Small intestine (tissue), 7 donors: ENCODE measurements around the gene TMEM120B. TPM values are rescaled to one million over a fixed set of nuclear protein-coding genes. Genes with fewer than 3 reads are reported as not detected.
A peak's percentile ranks its signal among the peaks of the same experiment; 100 is the strongest.
"Not testable (repeated sequence)": the region's sequence is repeated elsewhere in the genome, so short reads cannot be mapped to it uniquely, and the experiment has no call there.

Source experiments
- DNase-seq, 2 donors: peaks; one replicate each; pipeline versions ENCODE4 v3.0.0 to v3.0.0-alpha.2; 2013
- FAIRE-seq: peaks from 2 replicates; lab custom pipeline; 2012; peaks lifted over from hg19 to GRCh38; lab: Jason Lieb, UNC
- H3K27ac ChIP-seq, 3 donors: one replicate each; pipeline ENCODE4 v1.5.1; 2013; ENCODE audit warnings: low read length in 2 of 3, mild to moderate bottlenecking in 2 of 3, control low read depth in 1 of 3, inconsistent platforms in 1 of 3, low read depth in 1 of 3, moderate library complexity in 1 of 3
- H3K27me3 ChIP-seq, 3 donors: one replicate each; pipeline ENCODE4 v1.6.1; 2013; ENCODE audit warnings: low read length in 3 of 3, inconsistent platforms in 1 of 3; ENCODE audit not compliant: control insufficient read depth in 3 of 3, insufficient read depth in 3 of 3
- H3K36me3 ChIP-seq, 3 donors: one replicate each; pipeline ENCODE4 v1.6.1; 2013; ENCODE audit warnings: low read length in 3 of 3, inconsistent platforms in 1 of 3, low read depth in 1 of 3, mild to moderate bottlenecking in 1 of 3, moderate library complexity in 1 of 3; ENCODE audit not compliant: control insufficient read depth in 3 of 3, insufficient read depth in 2 of 3
- H3K4me1 ChIP-seq, 3 donors: one replicate each; pipeline ENCODE4 v1.6.1; 2013; ENCODE audit warnings: low read length in 2 of 3, inconsistent platforms in 1 of 3, low read depth in 1 of 3, mild to moderate bottlenecking in 1 of 3, moderate library complexity in 1 of 3; ENCODE audit not compliant: control insufficient read depth in 3 of 3, insufficient read depth in 2 of 3
- H3K4me3 ChIP-seq, 3 donors: one replicate each; pipeline ENCODE4 v1.5.1; 2013; ENCODE audit warnings: low read length in 3 of 3, control low read depth in 1 of 3, inconsistent platforms in 1 of 3, low read depth in 1 of 3, mild to moderate bottlenecking in 1 of 3, moderate library complexity in 1 of 3
- H3K9me3 ChIP-seq, 2 donors: one replicate each; pipeline ENCODE4 v1.6.1; 2013; ENCODE audit warnings: low read depth in 1 of 2, low read length in 1 of 2; ENCODE audit not compliant: control insufficient read depth in 2 of 2, insufficient read depth in 1 of 2
- WGBS, 3 donors: extraction: QIAGEN DNeasy Blood & Tissue Kit; methylation state at CpG; one replicate each; pipeline ENCODE4 v1.1.7; 2013; 5-methylcytosine and 5-hydroxymethylcytosine counted together
- polyA plus RNA-seq, 4 donors: library from polyadenylated mRNA; stranded (reverse) in 3 of 4; unstranded in 1 of 4; fragments of 200-250 nt in 3 of 4; fragments of 120-200 nt in 1 of 4; gene quantifications; one replicate each; pipeline versions ENCODE4 v1.2.1 to v1.2.3, GENCODE V29; 2013
- donor health status: healthy with polysubstance abuse.
- donor health status: control.
- donor health status: control.
- donor health status: Bipolar disorder and iron deficiency.
- donor health status: healthy.

Gene TMEM120B
- polyA plus RNA-seq, 4 donors, result 2.7 to 11.3 (median 3.6) TPM

- no peak for FAIRE-seq
- WGBS, 3 donors, result 0 to 1% (median 0%) methylated on average over 13 to 16 of the region's 16 CpGs
- Histone ChIP-seq H3K36me3 (peaks cover 0 to 14% (median 0%) of the 10 kb centered on the region in 3 donors), H3K9me3 (peaks cover 0 to 7% of the 10 kb centered on the region in 2 donors), H3K4me3 (peak overlapping the region; percentile 70 to 98 (median 73)), H3K27ac (peak overlapping the region; percentile 83 to 96 (median 87)), H3K27me3 (no peaks in the 10 kb centered on the region), H3K4me1 (peaks cover 0 to 25% (median 0%) of the 10 kb centered on the region in 3 donors)
- DNase-seq, result peak; percentile 70 to 81
Observed at GRCh38 chr12:121712190-121712460, 427 bp upstream of the TMEM120B start.

- 15 to 16% (median 16%) methylated on average over 13 to 14 of the region's 14 CpGs for WGBS, 3 donors
- Histone ChIP-seq H3K27ac (peak overlapping the region in 1 of 3 donors; percentile 72), H3K4me1 (peaks cover 0 to 25% (median 0%) of the 10 kb centered on the region in 3 donors), H3K36me3 (peaks cover 0 to 14% (median 0%) of the 10 kb centered on the region in 3 donors), H3K27me3 (no peaks in the 10 kb centered on the region), H3K4me3 (peak overlapping the region; percentile 70 to 96 (median 73)), H3K9me3 (peaks cover 0 to 7% of the 10 kb centered on the region in 2 donors)
- peak in 1 of 2 donors; percentile 44 for DNase-seq
- FAIRE-seq, result no peak
Observed at GRCh38 chr12:121713257-121713777, 765 bp downstream of the TMEM120B start.

GRCh38 chr12:121713793-121714192, 1.2 kb downstream of the TMEM120B start:
- Histone ChIP-seq H3K36me3 (peaks cover 0 to 16% (median 0%) of the 10 kb centered on the region in 3 donors), H3K4me3 (peak overlapping the region in 1 of 3 donors; percentile 96), H3K27me3 (no peaks in the 10 kb centered on the region), H3K9me3 (peaks cover 0 to 7% of the 10 kb centered on the region in 2 donors), H3K4me1 (peaks cover 0 to 25% (median 0%) of the 10 kb centered on the region in 3 donors), H3K27ac (no peak overlapping the region)
- DNase-seq, result no peak
- no peak for FAIRE-seq
- WGBS, 3 donors, result 50 to 55% (median 52%) methylated on average over 6 of the region's 6 CpGs

- WGBS, 3 donors, result 95 to 97% (median 96%) methylated on average over 7 of the region's 7 CpGs
- not testable (repeated sequence) for H3K27me3 ChIP-seq, H3K9me3 ChIP-seq, DNase-seq, H3K4me3 ChIP-seq, H3K27ac ChIP-seq, FAIRE-seq
- Histone ChIP-seq H3K4me1 (peaks cover 0 to 16% (median 0%) of the 10 kb centered on the region in 3 donors), H3K36me3 (peaks cover 0 to 18% (median 0%) of the 10 kb centered on the region in 3 donors)
Observed at GRCh38 chr12:121715055-121715454, 2.5 kb downstream of the TMEM120B start.

- Histone ChIP-seq H3K9me3 (no peaks in the 10 kb centered on the region), H3K4me1 (peaks cover 0 to 12% (median 0%) of the 10 kb centered on the region in 3 donors), H3K4me3 (no peak overlapping the region), H3K27me3 (no peaks in the 10 kb centered on the region), H3K27ac (no peak overlapping the region), H3K36me3 (peaks cover 0 to 23% (median 0%) of the 10 kb centered on the region in 3 donors)
- 80 to 82% (median 81%) methylated on average over 6 of the region's 6 CpGs for WGBS, 3 donors
- FAIRE-seq, result no peak
- no peak for DNase-seq
Observed at GRCh38 chr12:121715862-121716435, 3.4 kb downstream of the TMEM120B start.

- no peak for FAIRE-seq
Observed at GRCh38 chr12:121717041-121717699, 4.6 kb downstream of the TMEM120B start.

GRCh38 chr12:121718653-121719239, 6.2 kb downstream of the TMEM120B start:
- no peak for FAIRE-seq

More at GRCh38 chr12:121717041-121717699, 4.6 kb downstream of the TMEM120B start:
- Histone ChIP-seq H3K27me3 (no peaks in the 10 kb centered on the region), H3K9me3 (no peaks in the 10 kb centered on the region), H3K36me3 (peaks cover 0 to 25% (median 0%) of the 10 kb centered on the region in 3 donors), H3K4me3 (no peak overlapping the region), H3K27ac (no peak overlapping the region), H3K4me1 (peaks cover 0 to 7% (median 0%) of the 10 kb centered on the region in 3 donors)
- no peak for DNase-seq
- 87 to 96% (median 89%) methylated on average over 10 of the region's 10 CpGs for WGBS, 3 donors

GRCh38 chr12:121719926-121720414, 7.4 kb downstream of the TMEM120B start:
- Histone ChIP-seq H3K4me1 (no peaks in the 10 kb centered on the region), H3K36me3 (peaks cover 0 to 28% (median 0%) of the 10 kb centered on the region in 3 donors), H3K27me3 (no peaks in the 10 kb centered on the region), H3K4me3 (no peak overlapping the region), H3K27ac (no peak overlapping the region), H3K9me3 (no peaks in the 10 kb centered on the region)
- DNase-seq (no peak), FAIRE-seq (no peak)
- WGBS, 3 donors, result 83 to 85% (median 84%) methylated on average over 14 of the region's 14 CpGs

More at GRCh38 chr12:121718653-121719239, 6.2 kb downstream of the TMEM120B start:
- Histone ChIP-seq H3K36me3 (peaks cover 0 to 30% (median 0%) of the 10 kb centered on the region in 3 donors), H3K4me3 (no peak overlapping the region), H3K9me3 (no peaks in the 10 kb centered on the region), H3K27ac (no peak overlapping the region), H3K4me1 (no peaks in the 10 kb centered on the region), H3K27me3 (no peaks in the 10 kb centered on the region)
- DNase-seq, result no peak
- 79 to 92% (median 86%) methylated on average over 3 of the region's 3 CpGs for WGBS, 3 donors
